HEK293T (cell line): ENCODE data around the gene CCNI2.

Experiments
- CTCF ChIA-PET: fragments of 350-600 bp; formaldehyde crosslinking; extraction: SDS; loops from one replicate; lab custom pipeline; 2021; ENCODE audit warnings: antibody characterized with exemption, inconsistent platforms; lab: Yijun Ruan, JAX
- POLR2A ChIA-PET: fragments of 350-600 bp; formaldehyde crosslinking; extraction: SDS; loops from one replicate; lab custom pipeline; 2020; ENCODE audit warnings: antibody characterized with exemption, inconsistent platforms; lab: Yijun Ruan, JAX
- DNase-seq: peaks from one replicate; pipeline ENCODE4 v3.0.0; 2012; ENCODE audit warnings: mixed read lengths; ENCODE audit errors: extremely low spot score
- ARNT ChIP-seq: fragments of 450-650 bp; IDR thresholded peaks from 2 replicates; pipeline ENCODE4 v1.6.1; 2017; ENCODE audit warnings: mild to moderate bottlenecking
- BHLHE40 ChIP-seq: fragments of 450-650 bp; IDR thresholded peaks from 2 replicates; pipeline ENCODE4 v1.6.1; 2016; ENCODE audit warnings: mild to moderate bottlenecking, moderate library complexity, borderline replicate concordance
- CTBP1 ChIP-seq: fragments of 450-650 bp; IDR thresholded peaks from 2 replicates; pipeline ENCODE4 v1.6.1; 2016; ENCODE audit warnings: borderline replicate concordance
- ELF4 ChIP-seq: fragments of 450-650 bp; IDR thresholded peaks from 2 replicates; pipeline ENCODE4 v1.6.1; 2017; ENCODE audit warnings: antibody characterized with exemption
- FOXA1 ChIP-seq: fragments of 450-650 bp; IDR thresholded peaks from 2 replicates; pipeline ENCODE4 v1.6.1; 2016; ENCODE audit warnings: mild to moderate bottlenecking
- FOXK2 ChIP-seq: fragments of 450-650 bp; IDR thresholded peaks from 2 replicates; pipeline ENCODE4 v1.6.1; 2016; ENCODE audit warnings: mild to moderate bottlenecking
- FOXM1 ChIP-seq: fragments of 450-650 bp; IDR thresholded peaks from 2 replicates; pipeline ENCODE4 v1.6.1; 2017; ENCODE audit warnings: mild to moderate bottlenecking, borderline replicate concordance
- HDGF ChIP-seq: fragments of 450-650 bp; IDR thresholded peaks from 2 replicates; pipeline ENCODE4 v1.6.1; 2017; ENCODE audit warnings: antibody characterized with exemption, borderline replicate concordance
- L3MBTL2 ChIP-seq: fragments of 450-650 bp; conservative IDR thresholded peaks from 2 replicates; pipeline ENCODE4 v1.6.1; 2016; ENCODE audit warnings: mild to moderate bottlenecking
- LEF1 ChIP-seq: fragments of 450-650 bp; IDR thresholded peaks from 2 replicates; pipeline ENCODE4 v1.6.1; 2017; ENCODE audit warnings: mild to moderate bottlenecking, borderline replicate concordance
- NFRKB ChIP-seq: fragments of 450-650 bp; IDR thresholded peaks from 2 replicates; pipeline ENCODE4 v1.6.1; 2016; ENCODE audit warnings: mild to moderate bottlenecking, moderate library complexity
- PKNOX1 ChIP-seq: fragments of 450-650 bp; IDR thresholded peaks from 2 replicates; pipeline ENCODE4 v1.6.1; 2016
- SP1 ChIP-seq: fragments of 450-650 bp; IDR thresholded peaks from 2 replicates; pipeline ENCODE4 v1.6.1; 2017
- SUZ12 ChIP-seq: fragments of 450-650 bp; IDR thresholded peaks from 2 replicates; pipeline ENCODE4 v1.6.1; 2016; ENCODE audit warnings: mild to moderate bottlenecking
- TARDBP ChIP-seq: fragments of 450-650 bp; IDR thresholded peaks from 2 replicates; pipeline ENCODE4 v1.6.1; 2016
- ZNF384 ChIP-seq: fragments of 450-650 bp; IDR thresholded peaks from 2 replicates; pipeline ENCODE4 v1.6.1; 2016

Gene CCNI2

GRCh38 chr5:132746954-132747615, at the start of gene CCNI2:
Gene CCNI2 (plus strand): TSS chr5:132747426. CDS start chr5:132747496, 70 bp downstream.
- DNase-seq = peak; percentile 49
- POLR2A ChIA-PET = interaction anchor here (0.6 to 1.3 kb wide), 5 partner anchors 8 to 117 kb away, joined by 3 to 12 read pairs (median 4); partner anchors contain the start of gene KIF3A
- CTCF ChIA-PET = interaction anchor here (0.6 to 2.2 kb wide), 11 partner anchors 9 to 127 kb away, joined by 3 to 12 read pairs (median 4); partner anchors contain the start of gene KIF3A
- TF ChIP-seq LEF1 = no peak
- no peak for TF ChIP-seq ARNT
- TF ChIP-seq L3MBTL2 = no peak
- TF ChIP-seq FOXM1 = no peak
- no peak for TF ChIP-seq PKNOX1
- TF ChIP-seq TARDBP = no peak
- TF ChIP-seq HDGF = no peak
- TF ChIP-seq CTBP1 = no peak
- no peak for TF ChIP-seq SP1
- no peak for TF ChIP-seq NFRKB
- TF ChIP-seq FOXA1 = no peak
- TF ChIP-seq SUZ12 = no peak
- TF ChIP-seq FOXK2 = no peak
- TF ChIP-seq ZNF384 = no peak
- no peak for TF ChIP-seq BHLHE40
- no peak for TF ChIP-seq ELF4

GRCh38 chr5:132704875-132705274, 42.4 kb upstream of the CCNI2 start:
- ChIA-PET CTCF (no interaction called here), POLR2A (interaction anchor here (1.5 kb wide), 1 partner anchor 33 kb away, joined by 4 read pairs; the partner anchor contains the start of gene KIF3A)
- TF ChIP-seq ELF4 (no peak), FOXA1 (no peak), FOXK2 (no peak), PKNOX1 (no peak), TARDBP (no peak), SP1 (no peak), L3MBTL2 (no peak), ZNF384 (no peak), LEF1 (no peak), CTBP1 (no peak), ARNT (no peak), SUZ12 (no peak), NFRKB (no peak), HDGF (no peak), BHLHE40 (no peak), FOXM1 (no peak)
- no peak for DNase-seq

- DNase-seq = no peak
- ChIA-PET POLR2A (interaction anchor here (0.5 to 2.0 kb wide), 3 partner anchors 29 to 253 kb away, joined by 3 to 5 read pairs (median 3); partner anchors contain the start of genes KIF3A and RAD50), CTCF (interaction anchor here (0.8 to 1.0 kb wide), 2 partner anchors 14 to 181 kb away, joined by 3 to 4 read pairs; no protein-coding TSS in a partner anchor)
- TF ChIP-seq FOXK2 = no peak
- no peak for TF ChIP-seq HDGF
- no peak for TF ChIP-seq BHLHE40
- TF ChIP-seq CTBP1 = no peak
- no peak for TF ChIP-seq FOXA1
- TF ChIP-seq ZNF384 = no peak
- no peak for TF ChIP-seq FOXM1
- TF ChIP-seq TARDBP = no peak
- no peak for TF ChIP-seq NFRKB
- TF ChIP-seq ARNT = no peak
- TF ChIP-seq LEF1 = no peak
- TF ChIP-seq SUZ12 = no peak
- TF ChIP-seq ELF4 = no peak
- no peak for TF ChIP-seq SP1
- TF ChIP-seq PKNOX1 = no peak
- no peak for TF ChIP-seq L3MBTL2
Observed at GRCh38 chr5:132708645-132709044, 38.6 kb upstream of the CCNI2 start.

- no peak for DNase-seq
- ChIA-PET CTCF (no interaction called here), POLR2A (no interaction called here)
- no peak for TF ChIP-seq ZNF384
- no peak for TF ChIP-seq SUZ12
- no peak for TF ChIP-seq NFRKB
- no peak for TF ChIP-seq ARNT
- TF ChIP-seq LEF1 = no peak
- no peak for TF ChIP-seq PKNOX1
- TF ChIP-seq CTBP1 = no peak
- no peak for TF ChIP-seq L3MBTL2
- TF ChIP-seq BHLHE40 = no peak
- no peak for TF ChIP-seq TARDBP
Observed at GRCh38 chr5:132714456-132715307, 32.5 kb upstream of the CCNI2 start.
